B cell (primary cell): ENCODE results near the gene CDYL. TPM values are rescaled to one million over a fixed set of nuclear protein-coding genes. Genes with fewer than 3 reads are reported as not detected.

ENCODE experiments used
- ATAC-seq: fragments of 200-7000 bp; cut with Tn5 transposase; one replicate; pipeline ENCODE4 v1.10.0; 2021; ENCODE audit warnings: low read depth, mild to moderate bottlenecking, moderate number of reproducible peaks, moderate library complexity
- CTCF ChIA-PET: fragments of 350-600 bp; sonication (Branson Sonifier 250); formaldehyde crosslinking; loops from one replicate; lab custom pipeline; 2021; ENCODE audit warnings: antibody characterized with exemption, inconsistent platforms; lab: Charles Lee
- POLR2A ChIA-PET: fragments of 350-600 bp; sonication (Branson Sonifier 250); formaldehyde crosslinking; loops from one replicate; lab custom pipeline; 2021; ENCODE audit warnings: antibody characterized with exemption; lab: Charles Lee
- DNase-seq: peaks from one replicate; pipeline ENCODE4 v3.0.0; 2013
- H2AFZ ChIP-seq: 2 replicates; pipeline ENCODE4 v1.6.1; 2012; ENCODE audit warnings: mild to moderate bottlenecking, low read depth, low read length; ENCODE audit not compliant: insufficient read depth, poor library complexity, severe bottlenecking
- H3K27ac ChIP-seq, 2 donors: 1 replicate in 1 of 2; 2 replicates in 1 of 2; pipeline ENCODE4 v1.5.1; 2012 to 2013; ENCODE audit warnings: low read length in 2 of 2, mild to moderate bottlenecking in 2 of 2, moderate library complexity in 1 of 2
- H3K27me3 ChIP-seq, 4 experiments: fragments of 200-600 bp in 1 of 4; sonication (generic) in 1 of 4; replicated peaks in 1 of 4; 1 replicate in 2 of 4; 2 replicates in 2 of 4; pipeline versions ENCODE4 v1.6.1 to v1.7.0; 2013 to 2016; ENCODE audit warnings: low read length in 3 of 4, mild to moderate bottlenecking in 2 of 4, mixed read lengths in 1 of 4, moderate library complexity in 1 of 4; ENCODE audit not compliant: insufficient read depth in 4 of 4, control insufficient read depth in 3 of 4; ENCODE audit errors: control extremely low read depth in 1 of 4
- H3K36me3 ChIP-seq, 2 experiments: replicated peaks in 1 of 2; 1 replicate in 1 of 2; 2 replicates in 1 of 2; pipeline versions ENCODE4 v1.6.1 to v1.7.1; 2013; ENCODE audit warnings: low read length in 1 of 2; ENCODE audit not compliant: insufficient read depth in 2 of 2, control insufficient read depth in 1 of 2; ENCODE audit errors: control extremely low read depth in 1 of 2, extremely low read depth in 1 of 2
- H3K4me1 ChIP-seq, 2 donors: fragments of 200-600 bp in 1 of 2; sonication (generic) in 1 of 2; 1 replicate in 1 of 2; 2 replicates in 1 of 2; pipeline versions ENCODE4 v1.5.1 to v1.6.1; 2013 to 2017; ENCODE audit warnings: low read length in 2 of 2; ENCODE audit not compliant: control insufficient read depth in 2 of 2, insufficient read depth in 2 of 2
- H3K4me2 ChIP-seq: replicated peaks from 2 replicates; pipeline ENCODE3; 2012; ENCODE audit warnings: mild to moderate bottlenecking, low read depth, low read length; ENCODE audit not compliant: poor library complexity, severe bottlenecking
- H3K4me3 ChIP-seq, 5 experiments: fragments of 200-600 bp in 1 of 5; sonication (generic) in 1 of 5; 1 replicate in 3 of 5; 2 replicates in 2 of 5; pipeline versions ENCODE4 v1.5.1 to v1.7.0; 2011 to 2016; ENCODE audit warnings: low read length in 4 of 5, mild to moderate bottlenecking in 4 of 5, low read depth in 2 of 5, control low read depth in 1 of 5, moderate library complexity in 1 of 5; ENCODE audit not compliant: insufficient read depth in 1 of 5; ENCODE audit errors: control extremely low read depth in 1 of 5, extremely low read depth in 1 of 5
- H3K79me2 ChIP-seq: fragments of 200-600 bp; sonication (generic); one replicate; pipeline ENCODE4 v1.6.0; 2016; ENCODE audit warnings: low read length; ENCODE audit not compliant: control insufficient read depth, insufficient read depth
- H3K9ac ChIP-seq: fragments of 200-600 bp; sonication (generic); 2 replicates; pipeline ENCODE4 v1.6.1; 2017; ENCODE audit warnings: mild to moderate bottlenecking, low read length, moderate library complexity
- H3K9me3 ChIP-seq, 3 donors: one replicate each; pipeline versions ENCODE4 v1.6.1 to v1.7.1; 2013; ENCODE audit warnings: low read length in 2 of 3; ENCODE audit not compliant: control insufficient read depth in 2 of 3, insufficient read depth in 1 of 3; ENCODE audit errors: control extremely low read depth in 1 of 3
- H4K20me1 ChIP-seq: 2 replicates; pipeline ENCODE4 v1.6.0; 2012; ENCODE audit warnings: mild to moderate bottlenecking, low read length; ENCODE audit not compliant: insufficient read depth, control insufficient read depth, poor library complexity, severe bottlenecking
- H3K27ac Mint-ChIP-seq: one replicate; pipeline ENCODE4 v1.8.0; 2021; ENCODE audit warnings: mixed read lengths
- H3K27me3 Mint-ChIP-seq: one replicate; pipeline ENCODE4 v1.8.0; 2021; ENCODE audit warnings: mixed read lengths
- H3K4me1 Mint-ChIP-seq: one replicate; pipeline ENCODE4 v1.8.0; 2021; ENCODE audit warnings: mixed read lengths
- H3K4me3 Mint-ChIP-seq: one replicate; pipeline ENCODE4 v1.8.0; 2021; ENCODE audit warnings: mixed read lengths
- H3K9me3 Mint-ChIP-seq: one replicate; pipeline ENCODE4 v1.8.0; 2022; ENCODE audit warnings: mixed read lengths; ENCODE audit not compliant: insufficient read depth
- CTCF ChIP-seq: fragments of 200-600 bp; IDR thresholded peaks from one replicate; pipeline ENCODE4 v1.8.0; 2022; ENCODE audit warnings: antibody characterized with exemption, mild to moderate bottlenecking
- EZH2 ChIP-seq: IDR thresholded peaks from 2 replicates; pipeline ENCODE4 v1.6.1; 2012; ENCODE audit warnings: borderline replicate concordance, low read depth, mild to moderate bottlenecking, moderate library complexity, low read length; ENCODE audit not compliant: insufficient read depth, poor library complexity, severe bottlenecking
- WGBS: methylation state at CpG from one replicate; pipeline ENCODE4 v1.1.5; 2013; ENCODE audit warnings: missing lambda C conversion rate; ENCODE audit not compliant: insufficient coverage; 5-methylcytosine and 5-hydroxymethylcytosine counted together
- intact Hi-C: fragments of 100-400 bp; cut with micrococcal nuclease; formaldehyde crosslinking; loops from one replicate; pipeline ENCODE4 v1.10.0; 2022
- polyA minus RNA-seq: library from RNA; depleted of rRNA, polyadenylated mRNA; stranded (reverse); fragments of >200 nt; gene quantifications from 2 replicates; pipeline ENCODE4 v1.2.3, GENCODE V29; 2012
- polyA plus RNA-seq: library from polyadenylated mRNA; depleted of rRNA; stranded (reverse); fragments of >200 nt; gene quantifications from 2 replicates; pipeline ENCODE4 v1.2.3, GENCODE V29; 2012
- total RNA-seq, 2 donors: library from RNA; stranded (reverse); fragments of 120-200 nt in 1 of 2; gene quantifications; 1 replicate in 1 of 2; 2 replicates in 1 of 2; pipeline versions ENCODE4 v1.2.3 to v1.2.4, GENCODE V29; 2013 to 2022

CDYL gene
- total RNA-seq (61.0 and 63.0 TPM in 2 replicates), polyA plus RNA-seq (15.6 and 21.7 TPM in 2 replicates), polyA minus RNA-seq (62.2 and 69.4 TPM in 2 replicates)
- 44.7 TPM for total RNA-seq (2013)

- H3K27me3 Mint-ChIP-seq, result no peaks in the 10 kb centered on the region
- peaks cover 2% of the 10 kb centered on the region for H3K9me3 Mint-ChIP-seq
- ATAC-seq (peak; percentile 74), DNase-seq (peak; percentile 94)
- H3K79me2 ChIP-seq, result peaks cover 40% of the 10 kb centered on the region
- H3K9ac ChIP-seq, result peak within 1 kb of the TSS; percentile 77
- no peaks in the 10 kb centered on the region for H3K27me3 ChIP-seq
- ChIA-PET CTCF (interaction anchor here (0.6 to 2.8 kb wide), 3 partner anchors 13 to 368 kb away, joined by 3 to 11 read pairs (median 4); no protein-coding TSS in a partner anchor), POLR2A (interaction anchor here (0.6 to 2.1 kb wide), 5 partner anchors 10 to 28 kb away, joined by 3 to 6 read pairs (median 4); no protein-coding TSS in a partner anchor)
- H3K27ac ChIP-seq, result peak within 1 kb of the TSS in 1 of 2 donors; percentile 69
- no peaks in the 10 kb centered on the region for H3K36me3 ChIP-seq
- peaks cover 19% of the 10 kb centered on the region for H4K20me1 ChIP-seq
- peaks cover 0 to 5% (median 0%) of the 10 kb centered on the region in 3 donors for H3K9me3 ChIP-seq
- H3K4me1 ChIP-seq, result peaks cover 22 to 28% of the 10 kb centered on the region in 2 donors
- WGBS, result under 1% methylated on average over 46 of the region's 55 CpGs
- intact Hi-C loops, result loop anchor here (5.0 to 10.0 kb wide), 7 partner anchors 161 to 1809 kb away; partner anchors contain the start of genes ECI2 and LY86
- peak within 1 kb of the TSS; percentile 93 for H3K4me2 ChIP-seq
- peak within 1 kb of the TSS; percentile 51 to 83 (median 72) for H3K4me3 ChIP-seq
- peaks cover 44% of the 10 kb centered on the region for H3K4me1 Mint-ChIP-seq
- TF ChIP-seq CTCF (no peak), EZH2 (no peak)
- H2AFZ ChIP-seq, result peak within 1 kb of the TSS; percentile 90
- peak within 1 kb of the TSS; percentile 97 for H3K4me3 Mint-ChIP-seq
- H3K27ac Mint-ChIP-seq, result peak within 1 kb of the TSS; percentile 93
Measured at GRCh38 chr6:4776131-4776492, at the start of gene CDYL. Gene CDYL, plus strand, starts transcription at chr6:4776404. Its CDS starts 380 bp downstream, at chr6:4776784.

GRCh38 chr6:4726645-4727044 lies 49.6 kb upstream of the CDYL start:
- Histone ChIP-seq H3K9ac (no peak overlapping the region), H3K27me3 (peaks cover 0 to 4% (median 2%) of the 10 kb centered on the region in 4 experiments), H3K9me3 (no peaks in the 10 kb centered on the region), H3K27ac (no peak overlapping the region), H3K4me2 (no peak overlapping the region), H3K4me1 (no peaks in the 10 kb centered on the region), H2AFZ (no peak overlapping the region), H4K20me1 (no peaks in the 10 kb centered on the region), H3K36me3 (no peaks in the 10 kb centered on the region), H3K79me2 (no peaks in the 10 kb centered on the region), H3K4me3 (no peak overlapping the region)
- ATAC-seq, result no peak
- no peak for DNase-seq
- Mint-ChIP-seq H3K9me3 (no peaks in the 10 kb centered on the region), H3K27ac (no peak overlapping the region), H3K4me1 (peaks cover 1% of the 10 kb centered on the region), H3K27me3 (peaks cover 23% of the 10 kb centered on the region), H3K4me3 (no peak overlapping the region)
- CTCF ChIA-PET, result interaction anchor here (0.6 to 1.1 kb wide), 5 partner anchors 122 to 577 kb away, joined by 3 to 5 read pairs (median 3); no protein-coding TSS in a partner anchor
- WGBS, result no CpG with 5 or more reads among the region's 1 CpG
- intact Hi-C loops, result no loop called here
- TF ChIP-seq EZH2 (no peak), CTCF (no peak)
- POLR2A ChIA-PET, result no interaction called here
